Skeletal muscle tissue (tissue), 4 donors: Measurements from ENCODE around the gene XRCC3. TPM values are rescaled to one million over a fixed set of nuclear protein-coding genes. Genes with fewer than 3 reads are reported as not detected.

Experiments used
- H3K27ac ChIP-seq: one replicate; pipeline ENCODE4 v1.7.0; 2013; ENCODE audit warnings: mild to moderate bottlenecking, low read depth, low read length, inconsistent platforms
- H3K27me3 ChIP-seq, 3 donors: one replicate each; pipeline ENCODE4 v1.7.0; 2013; ENCODE audit warnings: low read length in 3 of 3; ENCODE audit not compliant: control insufficient read depth in 3 of 3, insufficient read depth in 3 of 3
- H3K36me3 ChIP-seq, 3 donors: one replicate each; pipeline ENCODE4 v1.7.0; 2013; ENCODE audit warnings: low read length in 3 of 3; ENCODE audit not compliant: control insufficient read depth in 3 of 3, insufficient read depth in 3 of 3
- H3K4me1 ChIP-seq, 3 donors: one replicate each; pipeline ENCODE4 v1.7.0; 2013; ENCODE audit warnings: low read length in 3 of 3, mild to moderate bottlenecking in 3 of 3; ENCODE audit not compliant: control insufficient read depth in 3 of 3, insufficient read depth in 3 of 3
- H3K4me3 ChIP-seq, 3 donors: one replicate each; pipeline ENCODE4 v1.7.0; 2013; ENCODE audit warnings: low read length in 3 of 3
- H3K9ac ChIP-seq, 3 donors: one replicate each; pipeline ENCODE4 v1.7.0; 2013; ENCODE audit warnings: low read length in 3 of 3, mild to moderate bottlenecking in 3 of 3, moderate library complexity in 2 of 3, low read depth in 1 of 3
- H3K9me3 ChIP-seq, 3 donors: one replicate each; pipeline ENCODE4 v1.7.0; 2013; ENCODE audit warnings: low read length in 3 of 3; ENCODE audit not compliant: control insufficient read depth in 3 of 3
- total RNA-seq: library from RNA; depleted of rRNA; stranded (reverse); fragments of >200 nt; gene quantifications from one replicate; pipeline ENCODE4 v1.2.3, GENCODE V29; 2014
- donor health status: Osteomylitis.

XRCC3 gene
- total RNA-seq, 1 donor from 2014 or later = 2.1 TPM

DNA sequence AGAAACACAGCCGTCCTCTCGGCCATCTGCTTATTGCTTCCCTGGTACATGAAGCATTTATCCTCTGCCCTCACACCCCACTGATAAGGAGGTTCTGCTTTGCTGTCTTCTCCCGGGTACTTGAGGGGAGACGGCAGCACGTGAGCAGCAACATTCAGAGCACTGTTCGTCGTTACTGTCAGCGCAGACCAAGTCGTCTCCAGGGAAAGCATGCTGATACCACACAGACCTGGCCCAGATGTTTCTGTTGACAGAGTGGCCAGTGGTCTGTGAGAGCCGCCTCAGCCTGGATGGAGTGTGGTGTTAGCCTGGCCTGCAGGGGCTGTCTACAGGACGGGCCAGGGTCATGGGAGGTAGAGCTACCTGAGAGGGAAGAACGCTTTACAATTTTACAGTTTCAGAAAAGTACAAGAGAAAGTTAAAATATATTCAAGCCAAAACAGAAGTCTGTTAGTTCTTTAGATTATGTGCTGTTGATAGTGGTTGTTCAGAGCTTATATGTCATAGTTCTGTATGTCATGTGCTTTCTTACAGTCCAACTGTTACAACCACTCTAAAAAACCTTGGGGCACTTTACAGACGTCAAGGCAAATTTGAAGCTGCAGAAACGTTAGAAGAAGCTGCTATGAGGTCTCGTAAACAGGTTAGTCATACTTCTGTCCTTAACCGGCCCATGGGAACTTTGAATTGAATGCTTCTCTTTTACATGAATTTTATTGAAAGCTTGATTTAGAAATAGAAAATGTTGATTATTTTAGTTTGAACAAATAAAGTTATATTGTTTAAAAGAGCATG is 38.2 kb downstream of the XRCC3 start:
- H3K9ac ChIP-seq = no peak overlapping the region
- no peaks in the 10 kb centered on the region for H3K27me3 ChIP-seq
- H3K27ac ChIP-seq = no peak overlapping the region
- no peak overlapping the region for H3K4me3 ChIP-seq
- H3K36me3 ChIP-seq = peaks cover 70 to 80% (median 72%) of the 10 kb centered on the region in 3 donors
- H3K4me1 ChIP-seq = no peaks in the 10 kb centered on the region
- no peaks in the 10 kb centered on the region for H3K9me3 ChIP-seq

- Histone ChIP-seq H3K9ac (no peak overlapping the region), H3K36me3 (peaks cover 74 to 84% (median 79%) of the 10 kb centered on the region in 3 donors), H3K4me3 (no peak overlapping the region), H3K9me3 (no peaks in the 10 kb centered on the region), H3K27ac (no peak overlapping the region), H3K27me3 (no peaks in the 10 kb centered on the region), H3K4me1 (no peaks in the 10 kb centered on the region)
Observed at GRCh38 chr14:103675957-103676356, 39.3 kb downstream of the XRCC3 start.

- Histone ChIP-seq H3K9ac (no peak overlapping the region), H3K4me3 (no peak overlapping the region), H3K9me3 (no peaks in the 10 kb centered on the region), H3K27me3 (no peaks in the 10 kb centered on the region), H3K4me1 (no peaks in the 10 kb centered on the region), H3K27ac (no peak overlapping the region), H3K36me3 (peaks cover 58 to 80% (median 71%) of the 10 kb centered on the region in 3 donors)
Observed at GRCh38 chr14:103671911-103672310, 43.3 kb downstream of the XRCC3 start.

DNA sequence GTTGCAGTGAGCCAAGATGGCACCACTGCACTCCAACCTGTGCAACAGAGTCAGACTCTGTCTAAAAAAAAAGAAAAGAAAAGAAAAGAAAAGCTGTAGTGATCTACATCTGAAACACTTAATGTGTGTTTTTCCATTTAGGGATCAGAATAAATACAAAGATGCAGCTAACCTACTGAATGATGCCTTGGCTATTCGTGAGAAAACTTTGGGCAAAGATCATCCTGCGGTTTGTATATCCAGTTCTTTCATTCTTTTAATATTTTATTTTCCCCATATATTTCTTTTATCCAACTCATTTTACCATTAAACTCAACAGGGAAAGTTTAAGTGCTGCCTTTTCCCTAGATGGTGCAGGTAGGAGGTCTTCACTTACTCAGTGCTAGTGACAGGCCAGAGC is 45.9 kb downstream of the XRCC3 start:
- H3K27me3 ChIP-seq = no peaks in the 10 kb centered on the region
- no peaks in the 10 kb centered on the region for H3K4me1 ChIP-seq
- no peaks in the 10 kb centered on the region for H3K9me3 ChIP-seq
- peaks cover 52 to 71% (median 63%) of the 10 kb centered on the region in 3 donors for H3K36me3 ChIP-seq
- H3K9ac ChIP-seq = no peak overlapping the region
- no peak overlapping the region for H3K27ac ChIP-seq
- H3K4me3 ChIP-seq = no peak overlapping the region

DNA sequence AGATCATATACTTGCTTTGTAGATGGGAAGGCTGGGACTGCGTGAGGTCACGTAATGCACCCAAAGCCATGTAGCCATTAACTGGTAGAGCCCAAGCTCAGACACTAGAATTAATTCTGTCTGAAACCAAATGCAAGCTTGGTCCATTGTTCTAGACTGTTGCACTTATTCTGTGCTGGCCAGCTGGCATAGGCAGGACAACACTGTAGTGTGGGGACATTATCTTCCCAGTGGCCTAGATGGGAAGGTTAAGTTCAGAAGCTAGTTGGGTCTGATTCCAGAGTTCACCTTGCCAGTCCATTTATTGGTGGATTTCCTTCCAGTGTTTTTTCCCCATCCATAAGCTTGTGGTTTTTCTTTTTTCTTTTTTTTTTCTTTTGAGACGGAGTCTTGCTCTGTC is 47.1 kb downstream of the XRCC3 start:
- Histone ChIP-seq H3K27ac (no peak overlapping the region), H3K4me3 (no peak overlapping the region), H3K9ac (no peak overlapping the region), H3K4me1 (no peaks in the 10 kb centered on the region), H3K27me3 (no peaks in the 10 kb centered on the region), H3K9me3 (no peaks in the 10 kb centered on the region), H3K36me3 (peaks cover 50 to 73% (median 62%) of the 10 kb centered on the region in 3 donors)

DNA sequence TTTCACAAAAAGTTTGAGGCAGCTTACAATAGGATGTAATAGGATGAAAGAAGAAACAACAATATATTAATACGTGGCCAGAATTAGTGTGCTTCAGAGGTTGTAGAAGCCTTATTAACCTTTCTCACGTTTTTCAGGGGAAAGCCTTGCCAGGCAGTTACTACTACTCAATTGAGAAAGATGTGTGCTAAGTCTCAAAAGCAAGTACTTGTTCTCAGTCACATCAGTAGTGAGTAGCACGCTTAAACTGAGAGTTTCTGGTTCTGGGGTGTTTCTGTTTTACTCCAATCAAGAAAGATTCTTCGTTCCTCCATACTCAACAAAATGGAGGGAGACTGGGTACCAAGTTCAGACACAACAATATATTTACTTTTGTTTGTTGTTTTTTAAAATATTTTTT is 47.6 kb downstream of the XRCC3 start:
- peaks cover 47 to 72% (median 57%) of the 10 kb centered on the region in 3 donors for H3K36me3 ChIP-seq

DNA sequence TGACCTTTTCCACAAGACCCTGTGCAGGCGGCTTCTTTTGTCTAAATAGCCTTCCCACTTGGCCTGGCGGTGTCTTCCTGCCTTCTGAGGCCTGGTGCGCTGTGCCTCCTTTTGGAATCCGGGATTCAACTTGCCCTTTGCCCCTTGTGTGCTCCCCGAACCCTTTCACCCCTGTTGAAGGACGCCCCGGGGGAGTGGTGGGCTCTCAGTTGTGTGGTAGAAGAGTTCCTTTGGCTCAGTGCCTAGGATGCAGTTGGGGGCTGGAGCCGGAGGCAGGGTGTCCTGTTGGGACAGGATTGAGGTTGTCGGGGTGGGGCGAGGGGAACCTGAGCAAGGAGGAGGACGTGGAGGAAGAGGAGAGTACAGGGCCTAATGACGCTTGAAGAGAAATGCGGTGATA is 51.7 kb downstream of the XRCC3 start:
- H3K9ac ChIP-seq = no peak overlapping the region

More for the DNA sequence above, 47.6 kb downstream of the XRCC3 start:
- Histone ChIP-seq H3K9me3 (no peaks in the 10 kb centered on the region), H3K4me3 (no peak overlapping the region), H3K4me1 (no peaks in the 10 kb centered on the region), H3K27me3 (no peaks in the 10 kb centered on the region), H3K27ac (no peak overlapping the region), H3K9ac (no peak overlapping the region)

GRCh38 chr14:103662591-103662990 is 52.7 kb downstream of the XRCC3 start:
- H3K27ac ChIP-seq = no peak overlapping the region
- H3K9me3 ChIP-seq = no peaks in the 10 kb centered on the region
- peaks cover 0 to 2% (median 0%) of the 10 kb centered on the region in 3 donors for H3K4me1 ChIP-seq
- H3K27me3 ChIP-seq = no peaks in the 10 kb centered on the region
- H3K4me3 ChIP-seq = no peak overlapping the region
- H3K36me3 ChIP-seq = peaks cover 45 to 68% (median 46%) of the 10 kb centered on the region in 3 donors
- no peak overlapping the region for H3K9ac ChIP-seq

More for the DNA sequence above, 51.7 kb downstream of the XRCC3 start:
- Histone ChIP-seq H3K27me3 (no peaks in the 10 kb centered on the region), H3K4me3 (no peak overlapping the region), H3K27ac (no peak overlapping the region), H3K9me3 (no peaks in the 10 kb centered on the region), H3K36me3 (peaks cover 45 to 71% (median 48%) of the 10 kb centered on the region in 3 donors), H3K4me1 (no peaks in the 10 kb centered on the region)

DNA sequence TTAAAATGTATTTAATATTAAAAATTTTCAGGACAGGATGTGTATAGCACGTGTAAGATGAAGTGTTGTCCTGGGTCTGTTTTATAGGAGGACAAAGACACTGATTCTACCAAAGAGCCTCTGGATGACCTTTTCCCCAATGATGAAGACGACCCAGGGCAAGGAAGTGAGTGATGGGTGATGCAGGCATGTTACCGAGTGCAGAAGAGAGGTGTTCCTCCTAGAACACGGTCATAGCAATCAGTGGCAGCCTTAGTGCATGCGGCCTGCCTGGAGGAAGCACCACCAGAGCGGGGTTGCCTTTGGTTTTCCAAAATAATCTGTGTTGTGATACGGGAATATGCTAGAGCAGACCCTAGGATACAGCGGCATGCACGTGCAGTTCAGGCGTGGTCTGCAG is 53.2 kb downstream of the XRCC3 start:
- H3K36me3 ChIP-seq = peaks cover 48 to 70% (median 51%) of the 10 kb centered on the region in 3 donors
- H3K9ac ChIP-seq = no peak overlapping the region
- H3K4me3 ChIP-seq = no peak overlapping the region
- H3K27ac ChIP-seq = no peak overlapping the region
- no peaks in the 10 kb centered on the region for H3K27me3 ChIP-seq
- H3K4me1 ChIP-seq = peaks cover 0 to 2% (median 0%) of the 10 kb centered on the region in 3 donors
- no peaks in the 10 kb centered on the region for H3K9me3 ChIP-seq

GRCh38 chr14:103659631-103660030 is 55.6 kb downstream of the XRCC3 start:
- no peak overlapping the region for H3K27ac ChIP-seq
- peaks cover 64 to 85% (median 64%) of the 10 kb centered on the region in 3 donors for H3K36me3 ChIP-seq
- H3K9ac ChIP-seq = no peak overlapping the region
- no peaks in the 10 kb centered on the region for H3K27me3 ChIP-seq
- H3K9me3 ChIP-seq = no peaks in the 10 kb centered on the region
- H3K4me1 ChIP-seq = peaks cover 0 to 11% (median 5%) of the 10 kb centered on the region in 3 donors
- H3K4me3 ChIP-seq = no peak overlapping the region
